Progenitor cell of endocrine pancreas (in vitro differentiated cells): ENCODE measurements around the gene TCP11. TPM values are rescaled to one million over a fixed set of nuclear protein-coding genes. Genes with fewer than 3 reads are reported as not detected.

Experiments used
- DNase-seq: peaks from one replicate; pipeline ENCODE4 v3.0.0; 2021; ENCODE audit warnings: low spot score; ENCODE audit not compliant: unreplicated experiment
- H3K27ac Mint-ChIP-seq: 2 replicates; pipeline ENCODE4 v1.8.0; 2021; ENCODE audit warnings: mild to moderate bottlenecking, moderate library complexity, mixed read lengths
- H3K27me3 Mint-ChIP-seq: 2 replicates; pipeline ENCODE4 v1.8.0; 2021; ENCODE audit warnings: mixed read lengths
- H3K36me3 Mint-ChIP-seq: 2 replicates; pipeline ENCODE4 v1.8.0; 2022; ENCODE audit warnings: mixed read lengths; ENCODE audit not compliant: insufficient read depth
- H3K4me1 Mint-ChIP-seq: 2 replicates; pipeline ENCODE4 v1.8.0; 2021; ENCODE audit warnings: low read depth, mixed read lengths
- H3K4me3 Mint-ChIP-seq: 2 replicates; pipeline ENCODE4 v1.8.0; 2021; ENCODE audit warnings: low read depth, mild to moderate bottlenecking, moderate library complexity, mixed read lengths
- H3K9me3 Mint-ChIP-seq: 2 replicates; pipeline ENCODE4 v1.8.0; 2021; ENCODE audit warnings: low read depth, mixed read lengths
- total RNA-seq: library from RNA; stranded (reverse); gene quantifications from 2 replicates; pipeline ENCODE4 v1.2.1, GENCODE V29; 2021
- TF ChIP-seq, protein P1 (sequence below): fragments of 200-600 bp; sonication (generic); IDR thresholded peaks from one replicate; pipeline ENCODE4 v1.5.0; 2021; ENCODE audit warnings: antibody characterized with exemption, mild to moderate bottlenecking; ENCODE audit not compliant: unreplicated experiment

TCP11 gene
- total RNA-seq, 1 donor from 2014 or later = not detected

- no peak for DNase-seq
- Mint-ChIP-seq H3K27ac (no peak overlapping the region), H3K4me3 (no peak overlapping the region), H3K36me3 (no peaks in the 10 kb centered on the region), H3K9me3 (no peaks in the 10 kb centered on the region), H3K27me3 (peaks cover 14% of the 10 kb centered on the region), H3K4me1 (peaks cover 13% of the 10 kb centered on the region)
- TF ChIP-seq, protein P1, sequence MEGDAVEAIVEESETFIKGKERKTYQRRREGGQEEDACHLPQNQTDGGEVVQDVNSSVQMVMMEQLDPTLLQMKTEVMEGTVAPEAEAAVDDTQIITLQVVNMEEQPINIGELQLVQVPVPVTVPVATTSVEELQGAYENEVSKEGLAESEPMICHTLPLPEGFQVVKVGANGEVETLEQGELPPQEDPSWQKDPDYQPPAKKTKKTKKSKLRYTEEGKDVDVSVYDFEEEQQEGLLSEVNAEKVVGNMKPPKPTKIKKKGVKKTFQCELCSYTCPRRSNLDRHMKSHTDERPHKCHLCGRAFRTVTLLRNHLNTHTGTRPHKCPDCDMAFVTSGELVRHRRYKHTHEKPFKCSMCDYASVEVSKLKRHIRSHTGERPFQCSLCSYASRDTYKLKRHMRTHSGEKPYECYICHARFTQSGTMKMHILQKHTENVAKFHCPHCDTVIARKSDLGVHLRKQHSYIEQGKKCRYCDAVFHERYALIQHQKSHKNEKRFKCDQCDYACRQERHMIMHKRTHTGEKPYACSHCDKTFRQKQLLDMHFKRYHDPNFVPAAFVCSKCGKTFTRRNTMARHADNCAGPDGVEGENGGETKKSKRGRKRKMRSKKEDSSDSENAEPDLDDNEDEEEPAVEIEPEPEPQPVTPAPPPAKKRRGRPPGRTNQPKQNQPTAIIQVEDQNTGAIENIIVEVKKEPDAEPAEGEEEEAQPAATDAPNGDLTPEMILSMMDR = no peak
Measured at GRCh38 chr6:35161776-35162607, 20.9 kb upstream of the TCP11 start.

- H3K27ac Mint-ChIP-seq = no peak overlapping the region
Measured at GRCh38 chr6:35161266-35161665, 20.1 kb upstream of the TCP11 start.

DNA sequence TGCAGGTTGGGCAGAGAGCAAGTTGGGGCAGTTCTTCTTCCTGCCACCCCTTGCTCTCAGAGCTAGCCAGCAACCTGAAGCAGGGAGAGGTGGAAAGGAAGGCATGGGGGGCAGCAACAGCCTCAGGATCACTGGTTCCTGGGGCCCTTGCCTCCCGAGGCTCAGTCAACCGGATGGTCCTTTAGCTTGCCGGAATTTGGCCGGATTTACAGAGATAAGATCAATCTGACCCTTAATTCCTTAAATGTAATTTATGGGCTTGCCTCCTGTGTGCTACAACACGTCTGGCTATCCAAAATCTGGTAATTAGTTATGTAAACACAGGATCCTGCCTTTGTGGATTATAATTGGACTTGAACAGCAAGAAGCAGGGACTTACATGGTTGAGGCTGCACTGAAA, 19.5 kb upstream of the TCP11 start:
- TF ChIP-seq, protein P1 = no peak
- peaks cover 3% of the 10 kb centered on the region for H3K4me1 Mint-ChIP-seq
- no peak overlapping the region for H3K27ac Mint-ChIP-seq
- DNase-seq = no peak
- no peaks in the 10 kb centered on the region for H3K9me3 Mint-ChIP-seq
- H3K36me3 Mint-ChIP-seq = no peaks in the 10 kb centered on the region
- peaks cover 14% of the 10 kb centered on the region for H3K27me3 Mint-ChIP-seq
- no peak overlapping the region for H3K4me3 Mint-ChIP-seq

More at GRCh38 chr6:35161266-35161665, 20.1 kb upstream of the TCP11 start:
- Mint-ChIP-seq H3K27me3 (peaks cover 14% of the 10 kb centered on the region), H3K4me3 (no peak overlapping the region), H3K4me1 (peaks cover 9% of the 10 kb centered on the region), H3K9me3 (no peaks in the 10 kb centered on the region), H3K36me3 (no peaks in the 10 kb centered on the region)
- no peak for DNase-seq
- TF ChIP-seq, protein P1 = no peak

DNA sequence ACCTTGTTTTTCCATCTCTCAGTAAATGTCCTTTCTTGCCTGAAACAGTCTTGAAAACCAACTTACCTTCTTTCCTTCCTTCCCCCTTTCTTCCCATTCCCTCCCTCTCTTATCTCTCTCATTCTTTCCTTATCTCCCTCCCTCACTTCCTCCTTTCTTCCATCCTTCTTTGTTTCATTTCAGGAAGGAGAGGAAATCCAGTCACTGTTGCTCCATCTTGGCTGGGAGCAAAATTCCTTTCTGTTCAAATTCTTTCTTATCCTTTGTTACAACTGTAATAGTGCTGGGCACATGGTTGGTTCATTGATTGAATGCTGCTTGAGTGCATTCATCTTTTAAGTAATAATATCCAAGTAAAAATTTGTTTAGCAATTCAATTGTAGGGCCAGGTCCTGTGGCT, 17.4 kb upstream of the TCP11 start:
- Mint-ChIP-seq H3K4me1 (no peaks in the 10 kb centered on the region), H3K27ac (no peak overlapping the region), H3K9me3 (no peaks in the 10 kb centered on the region), H3K36me3 (no peaks in the 10 kb centered on the region), H3K27me3 (peaks cover 19% of the 10 kb centered on the region), H3K4me3 (no peak overlapping the region)
- no peak for DNase-seq
- TF ChIP-seq, protein P1 = no peak

- DNase-seq = no peak
- Mint-ChIP-seq H3K36me3 (no peaks in the 10 kb centered on the region), H3K27me3 (peaks cover 8% of the 10 kb centered on the region), H3K4me3 (no peak overlapping the region), H3K9me3 (no peaks in the 10 kb centered on the region), H3K4me1 (no peaks in the 10 kb centered on the region), H3K27ac (no peak overlapping the region)
- TF ChIP-seq, protein P1 = no peak
Measured at GRCh38 chr6:35154947-35155346, 13.8 kb upstream of the TCP11 start.
